Measurements from ENCODE around the gene NLRX1. TPM values are rescaled to one million over a fixed set of nuclear protein-coding genes. Genes with fewer than 3 reads are reported as not detected.
"Not testable (repeated sequence)": the region's sequence is repeated elsewhere in the genome, so short reads cannot be mapped to it uniquely, and the experiment has no call there.

The NLRX1 gene
- total RNA-seq, 1 donor from 2014 or later, result 35.9 TPM

- Histone ChIP-seq H3K36me3 (peaks cover 32 to 40% of the 10 kb centered on the region in 2 donors), H3K4me1 (peaks cover 0 to 3% of the 10 kb centered on the region in 2 donors), H3K9me3 (no peaks in the 10 kb centered on the region), H3K27me3 (no peaks in the 10 kb centered on the region), H3K27ac (no peak overlapping the region), H3K4me3 (no peak overlapping the region)
- no peak for DNase-seq (ENCODE audit: low spot score in 2 of 2)
- TF ChIP-seq, protein P1, sequence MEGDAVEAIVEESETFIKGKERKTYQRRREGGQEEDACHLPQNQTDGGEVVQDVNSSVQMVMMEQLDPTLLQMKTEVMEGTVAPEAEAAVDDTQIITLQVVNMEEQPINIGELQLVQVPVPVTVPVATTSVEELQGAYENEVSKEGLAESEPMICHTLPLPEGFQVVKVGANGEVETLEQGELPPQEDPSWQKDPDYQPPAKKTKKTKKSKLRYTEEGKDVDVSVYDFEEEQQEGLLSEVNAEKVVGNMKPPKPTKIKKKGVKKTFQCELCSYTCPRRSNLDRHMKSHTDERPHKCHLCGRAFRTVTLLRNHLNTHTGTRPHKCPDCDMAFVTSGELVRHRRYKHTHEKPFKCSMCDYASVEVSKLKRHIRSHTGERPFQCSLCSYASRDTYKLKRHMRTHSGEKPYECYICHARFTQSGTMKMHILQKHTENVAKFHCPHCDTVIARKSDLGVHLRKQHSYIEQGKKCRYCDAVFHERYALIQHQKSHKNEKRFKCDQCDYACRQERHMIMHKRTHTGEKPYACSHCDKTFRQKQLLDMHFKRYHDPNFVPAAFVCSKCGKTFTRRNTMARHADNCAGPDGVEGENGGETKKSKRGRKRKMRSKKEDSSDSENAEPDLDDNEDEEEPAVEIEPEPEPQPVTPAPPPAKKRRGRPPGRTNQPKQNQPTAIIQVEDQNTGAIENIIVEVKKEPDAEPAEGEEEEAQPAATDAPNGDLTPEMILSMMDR (IDR thresholded peaks at IDR 0.05), result no peak
- intact Hi-C loops (cut with DNase I), result no loop called here
Measured at GRCh38 chr11:119181677-119182412, 13.3 kb downstream of the NLRX1 start.

- H3K27me3 ChIP-seq; H3K4me1 ChIP-seq; intact Hi-C loops (cut with DNase I); H3K9me3 ChIP-seq; H3K27ac ChIP-seq; DNase-seq (ENCODE audit: low spot score in 2 of 2); H3K4me3 ChIP-seq: not testable (repeated sequence)
- peaks cover 26 to 32% of the 10 kb centered on the region in 2 donors for H3K36me3 ChIP-seq
Measured at GRCh38 chr11:119184399-119184798, 15.9 kb downstream of the NLRX1 start.

GRCh38 chr11:119185981-119186634, 17.6 kb downstream of the NLRX1 start:
- Histone ChIP-seq H3K9me3 (no peaks in the 10 kb centered on the region), H3K27me3 (no peaks in the 10 kb centered on the region), H3K4me1 (no peaks in the 10 kb centered on the region), H3K36me3 (peaks cover 13 to 23% of the 10 kb centered on the region in 2 donors), H3K27ac (no peak overlapping the region), H3K4me3 (no peak overlapping the region)
- intact Hi-C loops (cut with DNase I), result no loop called here
- TF ChIP-seq, protein P1 (IDR thresholded peaks at IDR 0.05), result no peak
- DNase-seq (ENCODE audit: low spot score in 2 of 2), result no peak

DNA sequence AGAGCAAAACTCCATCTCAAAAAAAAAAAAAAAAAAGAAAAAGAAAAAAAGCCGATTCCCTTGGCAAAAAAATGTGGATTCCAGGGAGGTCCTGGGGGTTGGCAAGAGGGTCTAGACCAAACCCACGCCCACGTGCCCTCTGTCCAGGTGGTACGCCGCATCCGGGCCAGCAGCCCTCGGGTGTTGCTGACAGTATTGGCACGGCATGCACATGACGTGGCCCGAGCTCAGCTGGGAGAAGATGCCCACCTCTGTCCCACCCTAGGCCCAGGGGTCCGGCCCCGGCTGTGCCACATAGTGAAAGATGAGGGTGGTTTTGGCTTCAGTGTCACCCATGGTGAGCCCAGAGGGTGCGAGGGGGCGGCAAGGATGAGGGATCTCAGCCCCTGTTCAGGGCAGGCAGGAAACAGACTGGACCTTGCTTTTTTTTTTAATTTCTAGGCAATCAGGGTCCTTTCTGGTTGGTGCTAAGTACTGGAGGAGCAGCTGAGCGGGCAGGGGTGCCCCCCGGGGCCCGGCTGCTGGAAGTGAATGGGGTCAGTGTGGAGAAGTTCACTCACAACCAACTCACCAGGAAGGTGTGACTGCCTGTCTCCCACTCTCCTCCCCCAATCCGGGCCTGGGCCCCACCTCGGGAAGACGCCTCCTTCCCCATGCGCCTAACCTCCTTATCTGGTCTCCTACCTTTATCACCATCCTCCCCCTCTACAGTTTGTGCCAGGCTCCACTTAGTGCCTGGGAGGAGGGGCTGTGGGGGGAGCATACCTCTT, 18.8 kb downstream of the NLRX1 start:
- H3K27ac ChIP-seq, result no peak overlapping the region
- DNase-seq (ENCODE audit: low spot score in 2 of 2), result no peak
- no peaks in the 10 kb centered on the region for H3K4me1 ChIP-seq
- intact Hi-C loops (cut with DNase I), result no loop called here
- TF ChIP-seq, protein P1 (IDR thresholded peaks at IDR 0.05), result no peak
- no peak overlapping the region for H3K4me3 ChIP-seq
- peaks cover 5 to 16% of the 10 kb centered on the region in 2 donors for H3K36me3 ChIP-seq
- no peaks in the 10 kb centered on the region for H3K27me3 ChIP-seq
- no peaks in the 10 kb centered on the region for H3K9me3 ChIP-seq

DNA sequence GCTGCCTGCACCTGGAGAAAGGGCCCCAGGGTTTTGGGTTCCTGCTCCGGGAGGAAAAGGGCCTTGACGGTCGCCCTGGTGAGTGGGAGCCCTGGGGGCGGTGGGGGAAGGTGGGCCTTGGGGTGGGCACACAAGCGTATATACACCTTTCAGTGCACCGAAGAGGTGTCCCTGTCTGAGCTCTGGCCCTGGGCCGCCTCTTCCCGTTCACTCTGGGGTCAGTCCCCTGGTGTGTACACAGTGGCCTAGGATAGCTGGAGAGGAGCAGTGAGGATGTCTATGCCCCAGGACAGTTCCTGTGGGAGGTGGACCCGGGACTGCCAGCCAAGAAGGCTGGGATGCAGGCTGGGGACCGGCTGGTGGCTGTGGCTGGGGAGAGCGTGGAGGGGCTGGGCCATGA, 19.5 kb downstream of the NLRX1 start:
- H3K36me3 ChIP-seq, result peaks cover 0 to 8% of the 10 kb centered on the region in 2 donors
- H3K4me3 ChIP-seq, result no peak overlapping the region
- H3K27me3 ChIP-seq, result no peaks in the 10 kb centered on the region
- no peaks in the 10 kb centered on the region for H3K9me3 ChIP-seq
- no peak for DNase-seq (ENCODE audit: low spot score in 2 of 2)
- intact Hi-C loops (cut with DNase I), result no loop called here
- no peak overlapping the region for H3K27ac ChIP-seq
- no peaks in the 10 kb centered on the region for H3K4me1 ChIP-seq
- TF ChIP-seq, protein P1 (IDR thresholded peaks at IDR 0.05), result no peak

DNA sequence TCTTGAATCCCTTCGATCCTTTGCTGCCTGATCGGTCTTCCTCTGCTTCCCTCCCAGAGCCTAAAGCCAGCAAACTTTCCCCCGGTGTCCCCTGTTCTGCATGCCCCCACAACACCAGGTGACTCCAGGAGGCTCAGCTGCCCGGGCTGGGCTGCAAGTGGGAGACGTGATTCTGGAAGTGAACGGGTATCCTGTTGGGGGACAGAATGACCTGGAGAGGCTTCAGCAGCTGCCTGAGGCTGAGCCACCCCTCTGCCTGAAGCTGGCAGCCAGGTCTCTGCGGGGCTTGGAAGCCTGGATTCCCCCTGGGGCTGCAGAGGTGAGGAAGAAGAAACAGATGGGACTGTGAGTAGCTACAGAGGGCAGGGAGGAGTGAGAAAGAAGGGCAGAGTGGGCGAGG, 20.4 kb downstream of the NLRX1 start:
- Histone ChIP-seq H3K27me3 (no peaks in the 10 kb centered on the region), H3K36me3 (peaks cover 0 to under 1% of the 10 kb centered on the region in 2 donors), H3K9me3 (no peaks in the 10 kb centered on the region), H3K27ac (no peak overlapping the region), H3K4me3 (no peak overlapping the region), H3K4me1 (no peaks in the 10 kb centered on the region)
- no peak for DNase-seq (ENCODE audit: low spot score in 2 of 2)
- intact Hi-C loops (cut with DNase I), result no loop called here
- TF ChIP-seq, protein P1 (IDR thresholded peaks at IDR 0.05), result no peak

Data from ascending aorta (tissue), 2 donors.